ENCODE data around the gene ATG7.
"Not testable (repeated sequence)": the region's sequence is repeated elsewhere in the genome, so short reads cannot be mapped to it uniquely, and the experiment has no call there.

ATG7 gene

GRCh38 chr3:11430624-11431023 is 158.4 kb downstream of the ATG7 start:
- DNase-seq (ENCODE audit: low spot score), result no peak

- DNase-seq (ENCODE audit: low spot score), result no peak
Measured at GRCh38 chr3:11431319-11431718, 159.1 kb downstream of the ATG7 start.

GRCh38 chr3:11434017-11434526 is 161.9 kb downstream of the ATG7 start:
- DNase-seq (ENCODE audit: low spot score), result no peak

- no peak for DNase-seq (ENCODE audit: low spot score)
Measured at GRCh38 chr3:11434563-11435096, 162.4 kb downstream of the ATG7 start.

GRCh38 chr3:11435440-11436165 is 163.4 kb downstream of the ATG7 start:
- DNase-seq (ENCODE audit: low spot score), result no peak

GRCh38 chr3:11436775-11437174 is 164.6 kb downstream of the ATG7 start:
- no peak for DNase-seq (ENCODE audit: low spot score)

- no peak for DNase-seq (ENCODE audit: low spot score)
Measured at GRCh38 chr3:11437506-11437905, 165.3 kb downstream of the ATG7 start.

- no peak for DNase-seq (ENCODE audit: low spot score)
Measured at GRCh38 chr3:11438646-11439045, 166.4 kb downstream of the ATG7 start.

- not testable (repeated sequence) for DNase-seq (ENCODE audit: low spot score)
Measured at GRCh38 chr3:11441346-11441745, 169.1 kb downstream of the ATG7 start.

- no peak for DNase-seq (ENCODE audit: low spot score)
Measured at GRCh38 chr3:11444404-11444803, 172.2 kb downstream of the ATG7 start.

GRCh38 chr3:11445193-11445592 is 173.0 kb downstream of the ATG7 start:
- DNase-seq (ENCODE audit: low spot score), result not testable (repeated sequence)

- DNase-seq (ENCODE audit: low spot score), result no peak
Measured at GRCh38 chr3:11445883-11446282, 173.7 kb downstream of the ATG7 start.

GRCh38 chr3:11447584-11448200 is 175.5 kb downstream of the ATG7 start:
- DNase-seq (ENCODE audit: low spot score), result no peak

- DNase-seq (ENCODE audit: low spot score), result no peak
Measured at GRCh38 chr3:11450015-11450414, 177.8 kb downstream of the ATG7 start.

- no peak for DNase-seq (ENCODE audit: low spot score)
Measured at GRCh38 chr3:11452312-11452711, 180.1 kb downstream of the ATG7 start.

GRCh38 chr3:11452885-11453847 is 181.0 kb downstream of the ATG7 start:
- no peak for DNase-seq (ENCODE audit: low spot score)

- DNase-seq (ENCODE audit: low spot score), result no peak
Measured at GRCh38 chr3:11455956-11456355, 183.8 kb downstream of the ATG7 start.

- no peak for DNase-seq (ENCODE audit: low spot score)
Measured at GRCh38 chr3:11457135-11457534, 184.9 kb downstream of the ATG7 start.

- DNase-seq (ENCODE audit: low spot score), result no peak
Measured at GRCh38 chr3:11459186-11459824, 187.1 kb downstream of the ATG7 start.

- no peak for DNase-seq (ENCODE audit: low spot score)
Measured at GRCh38 chr3:11461226-11461625, 189.0 kb downstream of the ATG7 start.

GRCh38 chr3:11462673-11463072 is 190.5 kb downstream of the ATG7 start:
- not testable (repeated sequence) for DNase-seq (ENCODE audit: low spot score)

- DNase-seq (ENCODE audit: low spot score), result no peak
Measured at GRCh38 chr3:11463591-11463990, 191.4 kb downstream of the ATG7 start.
